HEK293 (cell line): ENCODE measurements around the gene HARS2.

Experiments
- KLF1 ChIP-seq: fragments of 450-650 bp; formaldehyde crosslinking; IDR thresholded peaks from 2 replicates; pipeline ENCODE4 v1.5.1; 2016; ENCODE audit warnings: missing biosample characterization, missing genetic modification characterization
- MZF1 ChIP-seq: fragments of 450-650 bp; formaldehyde crosslinking; IDR thresholded peaks from 2 replicates; pipeline ENCODE4 v1.5.1; 2017; ENCODE audit warnings: missing biosample characterization, missing genetic modification characterization, borderline replicate concordance
- PRDM1 ChIP-seq: fragments of 450-650 bp; formaldehyde crosslinking; IDR thresholded peaks from 2 replicates; pipeline ENCODE4; 2016; ENCODE audit warnings: missing biosample characterization, missing genetic modification characterization
- ZBTB1 ChIP-seq: fragments of 450-650 bp; formaldehyde crosslinking; IDR thresholded peaks from 2 replicates; pipeline ENCODE4 v1.5.1; 2016; ENCODE audit warnings: missing biosample characterization, missing genetic modification characterization
- ZNF138 ChIP-seq: fragments of 450-650 bp; formaldehyde crosslinking; IDR thresholded peaks from 2 replicates; pipeline ENCODE4 v1.5.1; 2016; ENCODE audit warnings: missing biosample characterization, missing genetic modification characterization, borderline replicate concordance
- ZNF140 ChIP-seq: fragments of 450-650 bp; formaldehyde crosslinking; IDR thresholded peaks from 2 replicates; pipeline ENCODE4 v1.5.1; 2016; ENCODE audit warnings: missing biosample characterization, missing genetic modification characterization
- ZNF2 ChIP-seq: fragments of 450-650 bp; formaldehyde crosslinking; IDR thresholded peaks from 2 replicates; pipeline ENCODE4 v1.5.1; 2016; ENCODE audit warnings: missing biosample characterization, missing genetic modification characterization
- ZNF214 ChIP-seq: fragments of 450-650 bp; formaldehyde crosslinking; IDR thresholded peaks from 2 replicates; pipeline ENCODE4 v1.5.1; 2017; ENCODE audit warnings: missing biosample characterization, mild to moderate bottlenecking, missing genetic modification characterization, borderline replicate concordance
- ZNF366 ChIP-seq: fragments of 450-650 bp; formaldehyde crosslinking; conservative IDR thresholded peaks from 2 replicates; pipeline ENCODE4 v1.5.1; 2016; ENCODE audit warnings: missing biosample characterization, missing genetic modification characterization
- ZNF404 ChIP-seq: fragments of 450-650 bp; formaldehyde crosslinking; IDR thresholded peaks from 2 replicates; pipeline ENCODE4 v1.5.1; 2017; ENCODE audit warnings: missing biosample characterization, missing genetic modification characterization
- ZNF426 ChIP-seq: fragments of 450-650 bp; formaldehyde crosslinking; IDR thresholded peaks from 2 replicates; pipeline ENCODE4 v1.5.1; 2017; ENCODE audit warnings: missing biosample characterization, missing genetic modification characterization, mild to moderate bottlenecking, inconsistent platforms, moderate library complexity
- ZNF548 ChIP-seq: fragments of 450-650 bp; formaldehyde crosslinking; IDR thresholded peaks from 2 replicates; pipeline ENCODE4 v1.5.1; 2016; ENCODE audit warnings: missing biosample characterization, missing genetic modification characterization
- ZNF624 ChIP-seq: fragments of 450-650 bp; formaldehyde crosslinking; IDR thresholded peaks from 2 replicates; pipeline ENCODE4 v1.5.1; 2017; ENCODE audit warnings: missing biosample characterization, missing genetic modification characterization
- TF ChIP-seq, protein P1 (sequence below): fragments of 450-650 bp; formaldehyde crosslinking; IDR thresholded peaks from 2 replicates; pipeline ENCODE4 v1.5.1; 2017; ENCODE audit warnings: missing biosample characterization, missing genetic modification characterization
- TF ChIP-seq, protein P2 (sequence below): fragments of 450-650 bp; formaldehyde crosslinking; IDR thresholded peaks from 2 replicates; pipeline ENCODE4 v1.5.1; 2017; ENCODE audit warnings: missing biosample characterization, missing genetic modification characterization
- TF ChIP-seq, protein P3 (sequence below): fragments of 450-650 bp; formaldehyde crosslinking; IDR thresholded peaks from 2 replicates; pipeline ENCODE4 v1.5.1; 2017; ENCODE audit warnings: missing biosample characterization, missing genetic modification characterization
- TF ChIP-seq, protein P4 (sequence below): fragments of 450-650 bp; formaldehyde crosslinking; IDR thresholded peaks from 2 replicates; pipeline ENCODE4 v1.5.1; 2016; ENCODE audit warnings: missing biosample characterization, missing genetic modification characterization
- TF ChIP-seq, protein P5 (sequence below): IDR thresholded peaks from 2 replicates; pipeline ENCODE4 v1.6.1; 2011; ENCODE audit warnings: mild to moderate bottlenecking, low read depth, low read length, borderline replicate concordance
- TF ChIP-seq, protein P6 (sequence below): fragments of 450-650 bp; formaldehyde crosslinking; IDR thresholded peaks from 2 replicates; pipeline ENCODE4 v1.5.1; 2017; ENCODE audit warnings: missing biosample characterization, missing genetic modification characterization
- TF ChIP-seq, protein P7 (sequence below): fragments of 450-650 bp; formaldehyde crosslinking; IDR thresholded peaks from 2 replicates; pipeline ENCODE4 v1.5.1; 2017; ENCODE audit warnings: missing biosample characterization, missing genetic modification characterization
- TF ChIP-seq, protein P8 (sequence below): fragments of 450-650 bp; formaldehyde crosslinking; IDR thresholded peaks from 2 replicates; pipeline ENCODE4 v1.5.1; 2016; ENCODE audit warnings: missing biosample characterization, missing genetic modification characterization
- TF ChIP-seq, protein P9 (sequence below): fragments of 450-650 bp; formaldehyde crosslinking; IDR thresholded peaks from 2 replicates; pipeline ENCODE4 v1.5.0; 2017; ENCODE audit warnings: missing biosample characterization, missing genetic modification characterization, borderline replicate concordance

The HARS2 gene

DNA sequence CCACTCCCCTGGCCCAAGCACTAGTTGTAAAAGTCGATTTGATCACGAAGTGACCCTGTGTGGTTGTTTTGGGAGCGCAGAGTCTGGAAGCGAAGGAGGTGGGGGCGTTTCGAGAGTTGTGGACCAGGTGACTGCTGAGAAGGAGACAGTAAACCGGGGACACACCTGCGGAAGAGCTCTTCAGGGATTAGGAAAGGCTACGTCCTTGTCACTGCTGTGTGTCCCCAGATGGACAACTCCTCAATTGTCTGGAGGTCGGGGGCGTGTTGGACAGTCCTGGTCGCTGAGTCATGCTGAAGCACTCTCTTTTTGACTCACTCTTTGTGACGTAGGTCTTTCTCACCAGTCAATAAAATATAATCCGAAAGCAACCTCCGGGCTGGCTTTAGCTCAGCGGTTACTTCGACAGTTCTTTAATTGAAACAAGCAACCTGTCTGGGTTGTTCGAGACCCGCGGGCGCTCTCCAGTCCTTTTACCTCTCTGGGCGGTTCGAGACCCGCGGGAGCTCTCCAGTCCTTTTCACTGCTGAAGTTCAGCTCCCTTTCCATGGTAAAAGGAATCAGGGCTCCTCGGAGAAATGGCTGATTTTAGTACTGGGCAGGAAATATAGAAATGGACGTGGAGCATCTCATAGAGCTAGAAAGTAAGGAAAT is 19.8 kb downstream of the HARS2 start (continued):
- TF ChIP-seq, protein P1, sequence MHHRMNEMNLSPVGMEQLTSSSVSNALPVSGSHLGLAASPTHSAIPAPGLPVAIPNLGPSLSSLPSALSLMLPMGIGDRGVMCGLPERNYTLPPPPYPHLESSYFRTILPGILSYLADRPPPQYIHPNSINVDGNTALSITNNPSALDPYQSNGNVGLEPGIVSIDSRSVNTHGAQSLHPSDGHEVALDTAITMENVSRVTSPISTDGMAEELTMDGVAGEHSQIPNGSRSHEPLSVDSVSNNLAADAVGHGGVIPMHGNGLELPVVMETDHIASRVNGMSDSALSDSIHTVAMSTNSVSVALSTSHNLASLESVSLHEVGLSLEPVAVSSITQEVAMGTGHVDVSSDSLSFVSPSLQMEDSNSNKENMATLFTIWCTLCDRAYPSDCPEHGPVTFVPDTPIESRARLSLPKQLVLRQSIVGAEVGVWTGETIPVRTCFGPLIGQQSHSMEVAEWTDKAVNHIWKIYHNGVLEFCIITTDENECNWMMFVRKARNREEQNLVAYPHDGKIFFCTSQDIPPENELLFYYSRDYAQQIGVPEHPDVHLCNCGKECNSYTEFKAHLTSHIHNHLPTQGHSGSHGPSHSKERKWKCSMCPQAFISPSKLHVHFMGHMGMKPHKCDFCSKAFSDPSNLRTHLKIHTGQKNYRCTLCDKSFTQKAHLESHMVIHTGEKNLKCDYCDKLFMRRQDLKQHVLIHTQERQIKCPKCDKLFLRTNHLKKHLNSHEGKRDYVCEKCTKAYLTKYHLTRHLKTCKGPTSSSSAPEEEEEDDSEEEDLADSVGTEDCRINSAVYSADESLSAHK (tag by site-specific recombination): no peak
- TF ChIP-seq, protein P2, sequence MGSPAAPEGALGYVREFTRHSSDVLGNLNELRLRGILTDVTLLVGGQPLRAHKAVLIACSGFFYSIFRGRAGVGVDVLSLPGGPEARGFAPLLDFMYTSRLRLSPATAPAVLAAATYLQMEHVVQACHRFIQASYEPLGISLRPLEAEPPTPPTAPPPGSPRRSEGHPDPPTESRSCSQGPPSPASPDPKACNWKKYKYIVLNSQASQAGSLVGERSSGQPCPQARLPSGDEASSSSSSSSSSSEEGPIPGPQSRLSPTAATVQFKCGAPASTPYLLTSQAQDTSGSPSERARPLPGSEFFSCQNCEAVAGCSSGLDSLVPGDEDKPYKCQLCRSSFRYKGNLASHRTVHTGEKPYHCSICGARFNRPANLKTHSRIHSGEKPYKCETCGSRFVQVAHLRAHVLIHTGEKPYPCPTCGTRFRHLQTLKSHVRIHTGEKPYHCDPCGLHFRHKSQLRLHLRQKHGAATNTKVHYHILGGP (tag by site-specific recombination): no peak
- TF ChIP-seq, protein P3, sequence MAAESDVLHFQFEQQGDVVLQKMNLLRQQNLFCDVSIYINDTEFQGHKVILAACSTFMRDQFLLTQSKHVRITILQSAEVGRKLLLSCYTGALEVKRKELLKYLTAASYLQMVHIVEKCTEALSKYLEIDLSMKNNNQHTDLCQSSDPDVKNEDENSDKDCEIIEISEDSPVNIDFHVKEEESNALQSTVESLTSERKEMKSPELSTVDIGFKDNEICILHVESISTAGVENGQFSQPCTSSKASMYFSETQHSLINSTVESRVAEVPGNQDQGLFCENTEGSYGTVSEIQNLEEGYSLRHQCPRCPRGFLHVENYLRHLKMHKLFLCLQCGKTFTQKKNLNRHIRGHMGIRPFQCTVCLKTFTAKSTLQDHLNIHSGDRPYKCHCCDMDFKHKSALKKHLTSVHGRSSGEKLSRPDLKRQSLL (tag by site-specific recombination): peak; percentile 70; the same call in 1 of the 2 replicates
- TF ChIP-seq, protein P4, sequence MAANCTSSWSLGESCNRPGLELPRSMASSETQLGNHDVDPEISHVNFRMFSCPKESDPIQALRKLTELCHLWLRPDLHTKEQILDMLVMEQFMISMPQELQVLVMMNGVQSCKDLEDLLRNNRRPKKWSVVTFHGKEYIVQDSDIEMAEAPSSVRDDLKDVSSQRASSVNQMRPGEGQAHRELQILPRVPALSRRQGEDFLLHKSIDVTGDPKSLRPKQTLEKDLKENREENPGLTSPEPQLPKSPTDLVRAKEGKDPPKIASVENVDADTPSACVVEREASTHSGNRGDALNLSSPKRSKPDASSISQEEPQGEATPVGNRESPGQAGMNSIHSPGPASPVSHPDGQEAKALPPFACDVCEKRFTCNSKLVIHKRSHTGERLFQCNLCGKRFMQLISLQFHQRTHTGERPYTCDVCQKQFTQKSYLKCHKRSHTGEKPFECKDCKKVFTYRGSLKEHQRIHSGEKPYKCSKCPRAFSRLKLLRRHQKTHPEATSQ (tag by site-specific recombination): no peak
- no peak for TF ChIP-seq MZF1 (tag by site-specific recombination)
- TF ChIP-seq ZNF624 (tag by site-specific recombination): no peak
- peak; percentile 32; the same call in 1 of the 2 replicates for TF ChIP-seq KLF1 (tag by site-specific recombination)
- TF ChIP-seq, protein P5, sequence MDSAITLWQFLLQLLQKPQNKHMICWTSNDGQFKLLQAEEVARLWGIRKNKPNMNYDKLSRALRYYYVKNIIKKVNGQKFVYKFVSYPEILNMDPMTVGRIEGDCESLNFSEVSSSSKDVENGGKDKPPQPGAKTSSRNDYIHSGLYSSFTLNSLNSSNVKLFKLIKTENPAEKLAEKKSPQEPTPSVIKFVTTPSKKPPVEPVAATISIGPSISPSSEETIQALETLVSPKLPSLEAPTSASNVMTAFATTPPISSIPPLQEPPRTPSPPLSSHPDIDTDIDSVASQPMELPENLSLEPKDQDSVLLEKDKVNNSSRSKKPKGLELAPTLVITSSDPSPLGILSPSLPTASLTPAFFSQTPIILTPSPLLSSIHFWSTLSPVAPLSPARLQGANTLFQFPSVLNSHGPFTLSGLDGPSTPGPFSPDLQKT: no peak
- TF ChIP-seq ZNF426 (tag by site-specific recombination): no peak
- TF ChIP-seq, protein P6, sequence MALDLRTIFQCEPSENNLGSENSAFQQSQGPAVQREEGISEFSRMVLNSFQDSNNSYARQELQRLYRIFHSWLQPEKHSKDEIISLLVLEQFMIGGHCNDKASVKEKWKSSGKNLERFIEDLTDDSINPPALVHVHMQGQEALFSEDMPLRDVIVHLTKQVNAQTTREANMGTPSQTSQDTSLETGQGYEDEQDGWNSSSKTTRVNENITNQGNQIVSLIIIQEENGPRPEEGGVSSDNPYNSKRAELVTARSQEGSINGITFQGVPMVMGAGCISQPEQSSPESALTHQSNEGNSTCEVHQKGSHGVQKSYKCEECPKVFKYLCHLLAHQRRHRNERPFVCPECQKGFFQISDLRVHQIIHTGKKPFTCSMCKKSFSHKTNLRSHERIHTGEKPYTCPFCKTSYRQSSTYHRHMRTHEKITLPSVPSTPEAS (tag by site-specific recombination): peak; percentile 56
- no peak for TF ChIP-seq ZNF138 (tag by site-specific recombination)
- peak; percentile 46 for TF ChIP-seq ZNF366
- no peak for TF ChIP-seq ZNF548 (tag by site-specific recombination)
- TF ChIP-seq, protein P7, sequence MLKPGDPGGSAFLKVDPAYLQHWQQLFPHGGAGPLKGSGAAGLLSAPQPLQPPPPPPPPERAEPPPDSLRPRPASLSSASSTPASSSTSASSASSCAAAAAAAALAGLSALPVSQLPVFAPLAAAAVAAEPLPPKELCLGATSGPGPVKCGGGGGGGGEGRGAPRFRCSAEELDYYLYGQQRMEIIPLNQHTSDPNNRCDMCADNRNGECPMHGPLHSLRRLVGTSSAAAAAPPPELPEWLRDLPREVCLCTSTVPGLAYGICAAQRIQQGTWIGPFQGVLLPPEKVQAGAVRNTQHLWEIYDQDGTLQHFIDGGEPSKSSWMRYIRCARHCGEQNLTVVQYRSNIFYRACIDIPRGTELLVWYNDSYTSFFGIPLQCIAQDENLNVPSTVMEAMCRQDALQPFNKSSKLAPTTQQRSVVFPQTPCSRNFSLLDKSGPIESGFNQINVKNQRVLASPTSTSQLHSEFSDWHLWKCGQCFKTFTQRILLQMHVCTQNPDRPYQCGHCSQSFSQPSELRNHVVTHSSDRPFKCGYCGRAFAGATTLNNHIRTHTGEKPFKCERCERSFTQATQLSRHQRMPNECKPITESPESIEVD (tag by site-specific recombination): no peak
- TF ChIP-seq, protein P8, sequence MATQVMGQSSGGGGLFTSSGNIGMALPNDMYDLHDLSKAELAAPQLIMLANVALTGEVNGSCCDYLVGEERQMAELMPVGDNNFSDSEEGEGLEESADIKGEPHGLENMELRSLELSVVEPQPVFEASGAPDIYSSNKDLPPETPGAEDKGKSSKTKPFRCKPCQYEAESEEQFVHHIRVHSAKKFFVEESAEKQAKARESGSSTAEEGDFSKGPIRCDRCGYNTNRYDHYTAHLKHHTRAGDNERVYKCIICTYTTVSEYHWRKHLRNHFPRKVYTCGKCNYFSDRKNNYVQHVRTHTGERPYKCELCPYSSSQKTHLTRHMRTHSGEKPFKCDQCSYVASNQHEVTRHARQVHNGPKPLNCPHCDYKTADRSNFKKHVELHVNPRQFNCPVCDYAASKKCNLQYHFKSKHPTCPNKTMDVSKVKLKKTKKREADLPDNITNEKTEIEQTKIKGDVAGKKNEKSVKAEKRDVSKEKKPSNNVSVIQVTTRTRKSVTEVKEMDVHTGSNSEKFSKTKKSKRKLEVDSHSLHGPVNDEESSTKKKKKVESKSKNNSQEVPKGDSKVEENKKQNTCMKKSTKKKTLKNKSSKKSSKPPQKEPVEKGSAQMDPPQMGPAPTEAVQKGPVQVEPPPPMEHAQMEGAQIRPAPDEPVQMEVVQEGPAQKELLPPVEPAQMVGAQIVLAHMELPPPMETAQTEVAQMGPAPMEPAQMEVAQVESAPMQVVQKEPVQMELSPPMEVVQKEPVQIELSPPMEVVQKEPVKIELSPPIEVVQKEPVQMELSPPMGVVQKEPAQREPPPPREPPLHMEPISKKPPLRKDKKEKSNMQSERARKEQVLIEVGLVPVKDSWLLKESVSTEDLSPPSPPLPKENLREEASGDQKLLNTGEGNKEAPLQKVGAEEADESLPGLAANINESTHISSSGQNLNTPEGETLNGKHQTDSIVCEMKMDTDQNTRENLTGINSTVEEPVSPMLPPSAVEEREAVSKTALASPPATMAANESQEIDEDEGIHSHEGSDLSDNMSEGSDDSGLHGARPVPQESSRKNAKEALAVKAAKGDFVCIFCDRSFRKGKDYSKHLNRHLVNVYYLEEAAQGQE (tag by site-specific recombination): peak; percentile 97
- TF ChIP-seq ZNF140 (tag by site-specific recombination): no peak
- peak; percentile 91 for TF ChIP-seq ZNF2 (tag by site-specific recombination)
- TF ChIP-seq ZNF404: no peak
- TF ChIP-seq, protein P9, sequence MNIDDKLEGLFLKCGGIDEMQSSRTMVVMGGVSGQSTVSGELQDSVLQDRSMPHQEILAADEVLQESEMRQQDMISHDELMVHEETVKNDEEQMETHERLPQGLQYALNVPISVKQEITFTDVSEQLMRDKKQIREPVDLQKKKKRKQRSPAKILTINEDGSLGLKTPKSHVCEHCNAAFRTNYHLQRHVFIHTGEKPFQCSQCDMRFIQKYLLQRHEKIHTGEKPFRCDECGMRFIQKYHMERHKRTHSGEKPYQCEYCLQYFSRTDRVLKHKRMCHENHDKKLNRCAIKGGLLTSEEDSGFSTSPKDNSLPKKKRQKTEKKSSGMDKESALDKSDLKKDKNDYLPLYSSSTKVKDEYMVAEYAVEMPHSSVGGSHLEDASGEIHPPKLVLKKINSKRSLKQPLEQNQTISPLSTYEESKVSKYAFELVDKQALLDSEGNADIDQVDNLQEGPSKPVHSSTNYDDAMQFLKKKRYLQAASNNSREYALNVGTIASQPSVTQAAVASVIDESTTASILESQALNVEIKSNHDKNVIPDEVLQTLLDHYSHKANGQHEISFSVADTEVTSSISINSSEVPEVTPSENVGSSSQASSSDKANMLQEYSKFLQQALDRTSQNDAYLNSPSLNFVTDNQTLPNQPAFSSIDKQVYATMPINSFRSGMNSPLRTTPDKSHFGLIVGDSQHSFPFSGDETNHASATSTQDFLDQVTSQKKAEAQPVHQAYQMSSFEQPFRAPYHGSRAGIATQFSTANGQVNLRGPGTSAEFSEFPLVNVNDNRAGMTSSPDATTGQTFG (tag by site-specific recombination): 0 out of 2 replicates have a peak, but pooled peaks have one; percentile 21
- peak; percentile 86 for TF ChIP-seq PRDM1 (tag by site-specific recombination)
- no peak for TF ChIP-seq ZNF214
- TF ChIP-seq ZBTB1 (tag by site-specific recombination): no peak
